Measurements from ENCODE around the gene TMEM117. TPM values are rescaled to one million over a fixed set of nuclear protein-coding genes. Genes with fewer than 3 reads are reported as not detected.

The TMEM117 gene
- total RNA-seq, 2 experiments from 2014 or later: 0.77 to 0.79 TPM

GRCh38 chr12:43982544-43982943, 146.7 kb downstream of the TMEM117 start:
- ChIA-PET POLR2A (no interaction called here), CTCF (no interaction called here)
- H3K27ac Mint-ChIP-seq: no peak overlapping the region
- DNase-seq: no peak
- H3K4me3 Mint-ChIP-seq: no peak overlapping the region
- H3K9me3 Mint-ChIP-seq: peaks cover 7% of the 10 kb centered on the region
- no peaks in the 10 kb centered on the region for H3K36me3 Mint-ChIP-seq (ENCODE audit: low read depth)
- no peaks in the 10 kb centered on the region for H3K27me3 Mint-ChIP-seq
- H3K4me1 Mint-ChIP-seq: no peaks in the 10 kb centered on the region

GRCh38 chr12:43988838-43989560, 153.1 kb downstream of the TMEM117 start:
- CTCF ChIA-PET: interaction anchor here (1.5 kb wide), 1 partner anchor 887 kb away, joined by 3 read pairs; the partner anchor contains the start of gene NELL2
- H3K27ac Mint-ChIP-seq: no peak overlapping the region
- POLR2A ChIA-PET: no interaction called here
- H3K36me3 Mint-ChIP-seq (ENCODE audit: low read depth): no peaks in the 10 kb centered on the region
- no peak for DNase-seq
- H3K4me3 Mint-ChIP-seq: no peak overlapping the region
- no peaks in the 10 kb centered on the region for H3K27me3 Mint-ChIP-seq
- peaks cover 11% of the 10 kb centered on the region for H3K4me1 Mint-ChIP-seq
- no peaks in the 10 kb centered on the region for H3K9me3 Mint-ChIP-seq

- ChIA-PET POLR2A (no interaction called here), CTCF (no interaction called here)
- Mint-ChIP-seq H3K4me3 (no peak overlapping the region), H3K4me1 (peaks cover 11% of the 10 kb centered on the region), H3K27me3 (no peaks in the 10 kb centered on the region), H3K27ac (no peak overlapping the region), H3K9me3 (peaks cover 2% of the 10 kb centered on the region), H3K36me3 (ENCODE audit: low read depth) (no peaks in the 10 kb centered on the region)
- DNase-seq: no peak
Observed at GRCh38 chr12:43992856-43993255, 157.0 kb downstream of the TMEM117 start.

GRCh38 chr12:44000309-44000952, 164.6 kb downstream of the TMEM117 start:
- H3K4me1 Mint-ChIP-seq: no peaks in the 10 kb centered on the region
- H3K4me3 Mint-ChIP-seq: no peak overlapping the region
- POLR2A ChIA-PET: no interaction called here
- DNase-seq: peak; percentile 20
- CTCF ChIA-PET: interaction anchor here (0.9 kb wide), 1 partner anchor 9 kb away, joined by 3 read pairs; no protein-coding TSS in a partner anchor
- H3K9me3 Mint-ChIP-seq: no peaks in the 10 kb centered on the region
- H3K27ac Mint-ChIP-seq: no peak overlapping the region
- no peaks in the 10 kb centered on the region for H3K27me3 Mint-ChIP-seq
- H3K36me3 Mint-ChIP-seq (ENCODE audit: low read depth): no peaks in the 10 kb centered on the region

- H3K36me3 Mint-ChIP-seq (ENCODE audit: low read depth): no peaks in the 10 kb centered on the region
- no peak overlapping the region for H3K27ac Mint-ChIP-seq
- POLR2A ChIA-PET: no interaction called here
- peaks cover 3% of the 10 kb centered on the region for H3K9me3 Mint-ChIP-seq
- CTCF ChIA-PET: no interaction called here
- H3K4me3 Mint-ChIP-seq: no peak overlapping the region
- no peaks in the 10 kb centered on the region for H3K4me1 Mint-ChIP-seq
- H3K27me3 Mint-ChIP-seq: no peaks in the 10 kb centered on the region
- DNase-seq: no peak
Observed at GRCh38 chr12:44002607-44003006, 166.7 kb downstream of the TMEM117 start.

GRCh38 chr12:44003721-44004120, 167.8 kb downstream of the TMEM117 start:
- Mint-ChIP-seq H3K27ac (no peak overlapping the region), H3K4me3 (no peak overlapping the region), H3K27me3 (no peaks in the 10 kb centered on the region), H3K4me1 (no peaks in the 10 kb centered on the region), H3K9me3 (peaks cover 12% of the 10 kb centered on the region), H3K36me3 (ENCODE audit: low read depth) (no peaks in the 10 kb centered on the region)
- ChIA-PET POLR2A (no interaction called here), CTCF (no interaction called here)
- no peak for DNase-seq

GRCh38 chr12:44015333-44015941, 179.6 kb downstream of the TMEM117 start:
- Mint-ChIP-seq H3K27me3 (no peaks in the 10 kb centered on the region), H3K4me3 (no peak overlapping the region), H3K4me1 (no peaks in the 10 kb centered on the region), H3K36me3 (ENCODE audit: low read depth) (no peaks in the 10 kb centered on the region), H3K9me3 (no peaks in the 10 kb centered on the region), H3K27ac (no peak overlapping the region)
- ChIA-PET CTCF (interaction anchor here (0.7 kb wide), 1 partner anchor 495 kb away, joined by 3 read pairs; no protein-coding TSS in a partner anchor), POLR2A (no interaction called here)
- DNase-seq: peak; percentile 29

- ChIA-PET POLR2A (no interaction called here), CTCF (interaction anchor here (0.6 kb wide), 1 partner anchor 166 kb away, joined by 3 read pairs; no protein-coding TSS in a partner anchor)
- Mint-ChIP-seq H3K9me3 (no peaks in the 10 kb centered on the region), H3K36me3 (ENCODE audit: low read depth) (no peaks in the 10 kb centered on the region), H3K27ac (no peak overlapping the region), H3K27me3 (no peaks in the 10 kb centered on the region), H3K4me3 (no peak overlapping the region), H3K4me1 (no peaks in the 10 kb centered on the region)
- DNase-seq: no peak
Observed at GRCh38 chr12:44017216-44017615, 181.3 kb downstream of the TMEM117 start.

GRCh38 chr12:44019118-44019517, 183.2 kb downstream of the TMEM117 start:
- no peak for DNase-seq
- Mint-ChIP-seq H3K27ac (no peak overlapping the region), H3K27me3 (no peaks in the 10 kb centered on the region), H3K36me3 (ENCODE audit: low read depth) (no peaks in the 10 kb centered on the region), H3K9me3 (peaks cover 4% of the 10 kb centered on the region), H3K4me1 (no peaks in the 10 kb centered on the region), H3K4me3 (no peak overlapping the region)
- ChIA-PET CTCF (no interaction called here), POLR2A (no interaction called here)

- peaks cover 4% of the 10 kb centered on the region for H3K9me3 Mint-ChIP-seq
- no peaks in the 10 kb centered on the region for H3K27me3 Mint-ChIP-seq
- H3K36me3 Mint-ChIP-seq (ENCODE audit: low read depth): no peaks in the 10 kb centered on the region
- ChIA-PET CTCF (no interaction called here), POLR2A (no interaction called here)
- DNase-seq: no peak
- H3K27ac Mint-ChIP-seq: no peak overlapping the region
- no peaks in the 10 kb centered on the region for H3K4me1 Mint-ChIP-seq
- H3K4me3 Mint-ChIP-seq: no peak overlapping the region
Observed at GRCh38 chr12:44020555-44020954, 184.7 kb downstream of the TMEM117 start.

GRCh38 chr12:44021471-44021971, 185.6 kb downstream of the TMEM117 start:
- ChIA-PET POLR2A (no interaction called here), CTCF (no interaction called here)
- DNase-seq: no peak
- peaks cover 4% of the 10 kb centered on the region for H3K9me3 Mint-ChIP-seq
- no peak overlapping the region for H3K27ac Mint-ChIP-seq
- H3K36me3 Mint-ChIP-seq (ENCODE audit: low read depth): no peaks in the 10 kb centered on the region
- no peaks in the 10 kb centered on the region for H3K27me3 Mint-ChIP-seq
- H3K4me1 Mint-ChIP-seq: no peaks in the 10 kb centered on the region
- no peak overlapping the region for H3K4me3 Mint-ChIP-seq

GRCh38 chr12:44025499-44025898, 189.6 kb downstream of the TMEM117 start:
- ChIA-PET POLR2A (no interaction called here), CTCF (no interaction called here)
- no peaks in the 10 kb centered on the region for H3K4me1 Mint-ChIP-seq
- no peaks in the 10 kb centered on the region for H3K36me3 Mint-ChIP-seq (ENCODE audit: low read depth)
- H3K27ac Mint-ChIP-seq: no peak overlapping the region
- H3K9me3 Mint-ChIP-seq: peaks cover 8% of the 10 kb centered on the region
- no peaks in the 10 kb centered on the region for H3K27me3 Mint-ChIP-seq
- DNase-seq: no peak
- no peak overlapping the region for H3K4me3 Mint-ChIP-seq

GRCh38 chr12:44026046-44026445, 190.2 kb downstream of the TMEM117 start:
- Mint-ChIP-seq H3K27me3 (no peaks in the 10 kb centered on the region), H3K27ac (no peak overlapping the region), H3K4me3 (no peak overlapping the region), H3K4me1 (no peaks in the 10 kb centered on the region), H3K9me3 (peaks cover 9% of the 10 kb centered on the region), H3K36me3 (ENCODE audit: low read depth) (no peaks in the 10 kb centered on the region)
- ChIA-PET CTCF (no interaction called here), POLR2A (no interaction called here)
- DNase-seq: no peak

Data from activated CD4-positive, alpha-beta T cell treated with anti-CD3 and anti-CD28 coated beads, Interleukin-2, amount 10 ng/mL, durations not matched to agents 7 days and 5 days (primary cell).